T-helper 17 cell (primary cell): ENCODE measurements around the gene FSTL1. TPM values are rescaled to one million over a fixed set of nuclear protein-coding genes. Genes with fewer than 3 reads are reported as not detected.
A peak's percentile ranks its signal among the peaks of the same experiment; 100 is the strongest.

Experiments used
- ATAC-seq: fragments of 150-1000 bp; cut with Tn5 transposase; 2 replicates; pipeline ENCODE4 v1.10.0; 2021; ENCODE audit warnings: mild to moderate bottlenecking, moderate library complexity
- DNase-seq, 3 donors: peaks; one replicate each; pipeline versions ENCODE4 v3.0.0 to v3.0.0-alpha.2; 2020 to 2021
- H3K9me3 ChIP-seq: one replicate; pipeline ENCODE4 v1.7.0; 2013; ENCODE audit warnings: low read length, mild to moderate bottlenecking; ENCODE audit not compliant: control insufficient read depth, poor library complexity, severe bottlenecking
- H3K27ac Mint-ChIP-seq: one replicate; pipeline ENCODE4 v1.8.0; 2022; ENCODE audit warnings: mild to moderate bottlenecking, moderate library complexity, mixed read lengths
- H3K27me3 Mint-ChIP-seq: one replicate; pipeline ENCODE4 v1.8.0; 2022; ENCODE audit warnings: mixed read lengths
- H3K36me3 Mint-ChIP-seq: one replicate; pipeline ENCODE4 v1.8.0; 2022; ENCODE audit warnings: low read depth, mixed read lengths
- H3K4me1 Mint-ChIP-seq: one replicate; pipeline ENCODE4 v1.8.0; 2022; ENCODE audit warnings: mild to moderate bottlenecking, mixed read lengths
- H3K4me3 Mint-ChIP-seq: one replicate; pipeline ENCODE4 v1.8.0; 2022; ENCODE audit warnings: mild to moderate bottlenecking, moderate library complexity, mixed read lengths
- total RNA-seq, 4 donors: library from RNA in 2 of 4; stranded (reverse) in 2 of 4; gene quantifications; one replicate each; pipeline ENCODE4 v1.2.3 and lab custom pipeline; 2022 to 2026

Gene FSTL1
- total RNA-seq, 2 donors from 2014 or later, result 1.1 to 17.4 TPM

DNA sequence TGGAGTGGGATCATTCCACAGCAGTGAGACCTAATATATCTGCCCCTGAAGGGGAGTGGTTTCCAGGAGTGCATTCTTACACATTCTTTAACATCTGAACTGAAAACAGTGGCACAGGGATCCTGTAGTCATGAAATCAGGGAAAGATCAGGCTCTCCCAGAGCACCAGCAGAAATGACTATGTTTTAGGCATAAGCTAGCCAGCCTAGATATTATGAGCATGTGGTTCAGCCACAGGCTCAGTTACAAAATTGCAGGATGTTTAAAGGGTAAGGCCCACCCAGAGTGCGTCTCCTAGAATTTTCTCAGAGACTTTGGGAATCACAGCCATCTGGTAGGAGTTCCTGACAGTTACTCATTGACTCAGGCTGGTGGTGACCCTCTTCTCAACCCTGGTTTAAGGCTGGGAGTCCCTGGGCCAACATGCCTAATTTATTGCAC lies 20.9 kb downstream of the FSTL1 start:
- H3K4me1 Mint-ChIP-seq, result no peaks in the 10 kb centered on the region
- no peak overlapping the region for H3K27ac Mint-ChIP-seq
- H3K27me3 Mint-ChIP-seq, result peaks cover 64% of the 10 kb centered on the region
- H3K9me3 ChIP-seq, result no peaks in the 10 kb centered on the region
- ATAC-seq (no peak), DNase-seq (no peak)
- no peak overlapping the region for H3K4me3 Mint-ChIP-seq
- H3K36me3 Mint-ChIP-seq, result no peaks in the 10 kb centered on the region

DNA sequence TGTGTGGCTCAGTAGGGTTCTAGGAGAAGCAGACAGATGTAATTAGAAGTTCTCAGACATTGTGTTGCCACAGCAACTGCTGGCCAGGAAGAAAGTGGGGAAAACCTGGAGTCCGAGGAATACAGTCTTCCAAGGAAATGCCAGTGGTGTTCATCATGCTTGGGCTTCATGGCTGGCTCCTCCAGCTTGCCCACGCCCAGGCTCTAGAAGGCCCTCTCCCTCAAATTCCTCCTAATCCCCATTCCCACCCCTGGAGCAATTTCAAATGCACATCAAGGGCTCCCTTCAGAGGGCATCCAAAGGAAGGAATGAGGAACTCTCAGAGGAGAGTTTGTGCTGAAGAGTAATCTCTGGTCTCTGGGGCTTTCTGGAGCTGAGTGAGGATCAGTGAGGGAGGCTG lies 21.9 kb downstream of the FSTL1 start:
- no peaks in the 10 kb centered on the region for H3K9me3 ChIP-seq
- Mint-ChIP-seq H3K36me3 (no peaks in the 10 kb centered on the region), H3K27ac (no peak overlapping the region), H3K27me3 (peaks cover 64% of the 10 kb centered on the region), H3K4me1 (peaks cover 5% of the 10 kb centered on the region), H3K4me3 (no peak overlapping the region)
- ATAC-seq (no peak), DNase-seq (no peak)

DNA sequence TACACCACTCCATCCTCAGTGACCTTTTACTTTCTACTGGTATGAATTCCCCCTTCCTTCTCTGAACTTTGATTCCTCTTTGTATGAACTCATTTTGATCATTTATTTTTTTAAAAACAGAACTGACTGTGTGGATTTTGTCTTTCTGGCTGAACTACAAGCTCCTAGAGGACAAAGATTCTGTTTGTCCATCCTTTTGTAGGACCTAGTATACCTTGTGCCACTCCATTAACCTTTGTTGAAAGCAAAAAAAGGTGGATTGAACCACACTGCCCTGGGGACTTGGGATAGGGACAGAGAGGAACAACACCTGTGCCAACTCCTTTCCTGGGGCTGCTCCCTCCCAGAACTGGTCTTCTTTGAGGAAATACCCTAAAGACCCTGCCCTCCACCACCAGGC lies 23.6 kb downstream of the FSTL1 start:
- Mint-ChIP-seq H3K27me3 (peaks cover 49% of the 10 kb centered on the region), H3K27ac (no peak overlapping the region), H3K4me1 (peaks cover 6% of the 10 kb centered on the region), H3K4me3 (no peak overlapping the region), H3K36me3 (no peaks in the 10 kb centered on the region)
- H3K9me3 ChIP-seq, result no peaks in the 10 kb centered on the region
- no peak for ATAC-seq
- DNase-seq, result no peak

DNA sequence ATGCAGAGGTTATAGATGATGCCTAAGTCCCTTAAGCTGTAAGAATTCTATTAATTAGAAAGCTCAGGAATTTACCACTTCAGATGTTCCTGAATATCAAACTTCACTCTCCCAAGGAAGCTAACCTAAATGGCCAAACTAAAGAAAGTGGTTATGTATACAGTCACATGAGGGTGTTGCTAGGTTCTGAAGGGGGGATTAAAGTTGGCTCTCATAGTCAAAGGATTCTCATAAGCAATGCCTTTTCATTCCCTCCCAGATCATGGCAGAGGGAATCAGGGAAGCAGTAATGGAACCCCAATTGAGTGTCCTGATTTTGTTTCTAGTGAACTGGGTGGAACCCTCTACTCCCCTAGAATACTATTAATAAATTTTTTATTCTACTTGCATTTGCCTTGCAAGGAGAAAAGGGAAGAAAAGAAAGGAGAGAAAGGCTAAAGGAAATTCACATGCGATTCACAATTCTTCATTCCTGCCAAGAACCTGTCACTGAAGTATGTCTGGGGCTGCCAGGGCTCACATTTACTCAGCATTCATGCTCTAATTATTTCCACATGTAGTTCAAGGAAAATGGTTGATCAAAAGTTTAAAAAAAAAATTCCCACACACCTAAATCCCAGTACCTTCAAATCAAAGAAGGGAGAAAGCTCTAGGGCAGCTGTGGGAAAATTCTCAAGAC lies 25.1 kb downstream of the FSTL1 start:
- Mint-ChIP-seq H3K36me3 (no peaks in the 10 kb centered on the region), H3K27ac (no peak overlapping the region), H3K4me3 (no peak overlapping the region), H3K4me1 (peaks cover 6% of the 10 kb centered on the region), H3K27me3 (peaks cover 45% of the 10 kb centered on the region)
- ATAC-seq (no peak), DNase-seq (no peak)
- H3K9me3 ChIP-seq, result no peaks in the 10 kb centered on the region

DNA sequence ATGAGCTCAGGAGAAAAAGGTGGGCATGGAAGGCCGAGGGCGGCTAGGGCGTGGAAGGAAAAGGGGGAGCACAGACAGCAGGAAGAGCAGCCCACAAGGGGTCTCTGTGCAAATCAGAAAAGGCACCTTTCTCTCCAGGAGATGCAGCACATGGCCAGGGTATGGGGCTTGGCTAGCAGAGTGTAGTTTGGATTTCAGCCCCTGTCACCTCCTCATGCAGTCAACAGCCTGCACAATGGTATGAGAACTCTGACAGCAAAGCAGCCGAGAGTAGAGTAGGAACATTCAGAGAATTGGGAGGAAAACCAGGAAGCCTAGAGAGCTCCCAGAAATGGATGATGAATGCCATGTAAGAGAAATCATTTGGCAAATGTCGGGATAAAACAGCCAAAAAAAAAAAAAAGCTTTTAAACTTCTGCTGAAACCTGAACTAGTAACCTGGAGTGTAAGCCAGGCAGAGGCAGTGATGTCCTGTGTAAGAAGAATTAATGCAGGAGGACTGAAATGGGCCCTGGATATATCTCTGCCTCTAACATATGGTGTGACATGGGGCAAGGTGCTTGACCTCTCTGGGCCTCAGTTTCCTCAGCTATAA lies 25.7 kb downstream of the FSTL1 start:
- ATAC-seq, result no peak
- no peak overlapping the region for H3K27ac Mint-ChIP-seq
- no peaks in the 10 kb centered on the region for H3K9me3 ChIP-seq

DNA sequence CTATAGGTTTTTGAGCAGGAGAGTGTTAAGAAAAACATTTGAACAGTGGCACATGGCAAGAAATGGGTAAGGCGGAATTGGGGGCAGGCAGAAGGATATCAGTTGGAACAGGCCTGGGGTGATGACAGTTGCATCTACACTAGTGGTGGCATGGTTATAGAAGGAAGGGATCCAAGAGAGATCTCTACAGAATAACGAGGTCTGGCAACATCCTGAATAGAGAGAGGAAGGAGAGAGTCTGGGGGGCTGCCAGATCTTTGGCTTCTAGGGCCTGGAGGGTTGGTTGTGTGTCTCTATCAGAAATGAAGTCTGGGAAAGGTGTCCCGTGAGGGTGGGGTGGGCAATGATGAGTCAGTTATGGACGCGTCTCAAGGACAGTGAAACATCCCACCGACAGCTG lies 26.3 kb downstream of the FSTL1 start:
- H3K4me3 Mint-ChIP-seq, result no peak overlapping the region
- peaks cover 37% of the 10 kb centered on the region for H3K27me3 Mint-ChIP-seq
- no peak for ATAC-seq
- peaks cover 6% of the 10 kb centered on the region for H3K4me1 Mint-ChIP-seq
- H3K36me3 Mint-ChIP-seq, result no peaks in the 10 kb centered on the region
- no peak overlapping the region for H3K27ac Mint-ChIP-seq
- no peak for DNase-seq
- H3K9me3 ChIP-seq, result no peaks in the 10 kb centered on the region

More for the DNA sequence above, 25.7 kb downstream of the FSTL1 start:
- no peak for DNase-seq
- no peak overlapping the region for H3K4me3 Mint-ChIP-seq
- H3K27me3 Mint-ChIP-seq, result peaks cover 38% of the 10 kb centered on the region
- H3K4me1 Mint-ChIP-seq, result peaks cover 6% of the 10 kb centered on the region
- H3K36me3 Mint-ChIP-seq, result no peaks in the 10 kb centered on the region

DNA sequence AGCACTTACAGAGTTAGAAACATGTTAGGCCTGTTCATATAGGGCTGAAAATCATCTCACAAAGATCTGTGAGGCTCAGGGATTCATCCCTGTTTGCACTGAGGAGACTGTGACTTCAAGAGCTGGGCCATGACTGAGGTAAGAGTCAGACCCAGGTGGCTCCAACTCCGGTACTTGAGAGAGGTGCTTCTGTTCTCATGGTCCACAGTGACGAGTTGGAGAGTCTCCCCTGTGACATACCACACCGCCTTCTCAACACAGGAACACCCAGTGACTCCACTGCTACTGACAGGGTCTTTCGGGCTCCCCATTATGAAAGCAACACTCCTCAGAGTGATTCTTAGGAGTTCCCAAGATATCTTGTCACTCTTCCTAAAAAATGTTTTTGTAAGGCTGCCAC lies 27.4 kb downstream of the FSTL1 start:
- H3K9me3 ChIP-seq, result no peaks in the 10 kb centered on the region
- Mint-ChIP-seq H3K4me1 (peaks cover 11% of the 10 kb centered on the region), H3K4me3 (no peak overlapping the region), H3K36me3 (no peaks in the 10 kb centered on the region), H3K27me3 (peaks cover 48% of the 10 kb centered on the region), H3K27ac (no peak overlapping the region)
- DNase-seq (no peak), ATAC-seq (no peak)

DNA sequence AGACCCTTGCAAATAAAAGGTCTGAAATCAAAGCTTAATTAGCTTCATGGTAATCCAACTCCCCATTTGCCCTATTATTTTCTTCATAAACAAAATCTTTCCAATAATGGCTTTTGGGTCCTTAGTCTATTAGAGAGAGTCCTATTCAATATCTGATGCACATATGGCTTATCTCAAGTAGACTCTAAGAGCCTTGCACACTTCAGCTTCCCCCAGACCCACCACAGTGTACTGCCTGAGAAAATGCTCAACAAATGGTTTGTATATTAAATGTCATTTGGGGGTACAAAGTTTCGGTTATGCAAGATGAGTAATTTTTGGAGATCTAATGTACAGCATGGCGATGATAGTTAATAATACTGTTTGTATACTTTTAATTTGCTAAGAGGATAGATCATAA lies 28.9 kb downstream of the FSTL1 start:
- Mint-ChIP-seq H3K4me1 (peaks cover 18% of the 10 kb centered on the region), H3K4me3 (no peak overlapping the region), H3K27ac (no peak overlapping the region), H3K27me3 (peaks cover 41% of the 10 kb centered on the region), H3K36me3 (no peaks in the 10 kb centered on the region)
- ATAC-seq (no peak), DNase-seq (no peak)
- H3K9me3 ChIP-seq, result no peaks in the 10 kb centered on the region

DNA sequence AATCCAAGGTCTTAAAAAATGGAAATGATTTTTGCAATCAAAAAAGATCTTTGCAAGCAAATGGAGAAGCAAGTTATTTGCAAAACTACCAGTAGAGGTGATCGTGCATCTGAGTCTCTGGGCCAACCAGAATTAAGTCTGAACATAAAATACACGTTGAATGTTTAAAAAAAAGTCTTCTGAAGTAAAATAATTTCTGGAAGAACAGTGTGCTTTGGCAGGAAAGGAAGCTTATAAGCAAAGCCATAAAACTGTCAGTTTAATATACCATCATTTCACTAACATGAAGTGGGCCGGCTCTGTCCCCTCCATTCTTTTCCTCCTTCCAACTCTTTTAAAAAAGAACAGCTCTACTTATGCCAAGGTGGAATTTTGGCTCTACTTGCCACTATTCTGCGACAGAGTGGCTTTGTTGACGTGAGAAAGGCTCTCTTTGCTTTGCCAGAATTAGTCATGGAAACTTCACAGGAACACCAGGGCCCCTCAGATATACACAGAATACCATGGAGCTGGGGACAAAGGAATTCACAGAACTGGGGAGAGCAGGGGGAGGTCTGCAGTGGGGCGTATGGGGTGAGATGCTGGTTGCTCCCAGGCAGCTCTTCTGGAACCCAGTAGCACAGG lies 29.8 kb downstream of the FSTL1 start:
- H3K27me3 Mint-ChIP-seq, result peaks cover 37% of the 10 kb centered on the region
- H3K9me3 ChIP-seq, result no peaks in the 10 kb centered on the region
- no peaks in the 10 kb centered on the region for H3K36me3 Mint-ChIP-seq
- H3K4me3 Mint-ChIP-seq, result no peak overlapping the region
- H3K27ac Mint-ChIP-seq, result no peak overlapping the region
- DNase-seq, result no peak
- no peak for ATAC-seq
- peaks cover 22% of the 10 kb centered on the region for H3K4me1 Mint-ChIP-seq

DNA sequence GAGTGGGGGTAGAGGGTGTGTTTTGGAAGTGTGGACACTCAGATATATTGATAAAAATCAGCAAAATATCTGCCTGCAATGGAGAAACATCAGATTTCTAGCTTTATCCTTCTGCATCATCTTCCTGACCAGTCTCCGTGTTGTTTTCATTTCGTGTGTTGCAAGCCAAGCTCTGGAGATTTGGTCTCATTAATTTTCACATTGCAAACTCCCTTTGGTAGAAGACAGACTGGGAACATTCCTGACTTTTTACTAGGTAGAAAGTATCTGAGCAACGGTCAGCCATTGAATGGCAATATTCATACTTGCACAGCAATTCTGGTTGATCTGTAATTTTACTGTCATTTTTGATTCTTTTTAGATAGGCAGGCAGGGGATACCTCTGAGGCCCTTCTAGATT lies 30.4 kb downstream of the FSTL1 start:
- Mint-ChIP-seq H3K36me3 (no peaks in the 10 kb centered on the region), H3K27ac (no peak overlapping the region)

DNA sequence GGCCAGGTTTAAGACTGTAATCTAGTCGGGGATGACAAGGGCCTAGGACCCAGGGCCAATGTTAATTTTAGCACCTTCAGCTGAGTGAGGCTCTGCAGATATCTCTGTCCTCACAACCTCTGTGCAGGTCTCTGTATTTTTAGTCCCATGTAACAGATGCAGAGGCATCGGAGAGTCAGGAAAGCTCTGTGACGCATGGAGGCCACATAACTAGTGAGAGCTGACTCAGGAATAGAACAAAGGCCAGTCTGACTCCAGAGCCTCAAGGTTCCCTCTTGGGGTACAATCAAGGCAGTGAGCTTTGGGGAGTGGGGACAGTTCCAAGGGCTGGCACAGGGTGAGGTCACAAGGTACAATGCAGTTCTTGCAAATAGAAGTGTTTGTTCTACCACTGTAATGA lies 31.0 kb downstream of the FSTL1 start:
- Mint-ChIP-seq H3K27ac (no peak overlapping the region), H3K36me3 (no peaks in the 10 kb centered on the region), H3K4me3 (no peak overlapping the region), H3K27me3 (peaks cover 35% of the 10 kb centered on the region), H3K4me1 (peaks cover 22% of the 10 kb centered on the region)
- no peaks in the 10 kb centered on the region for H3K9me3 ChIP-seq
- ATAC-seq (no peak), DNase-seq (no peak)

More for the DNA sequence above, 30.4 kb downstream of the FSTL1 start:
- ATAC-seq, result no peak
- no peaks in the 10 kb centered on the region for H3K9me3 ChIP-seq
- no peak overlapping the region for H3K4me3 Mint-ChIP-seq
- peaks cover 22% of the 10 kb centered on the region for H3K4me1 Mint-ChIP-seq
- no peak for DNase-seq
- peaks cover 41% of the 10 kb centered on the region for H3K27me3 Mint-ChIP-seq

DNA sequence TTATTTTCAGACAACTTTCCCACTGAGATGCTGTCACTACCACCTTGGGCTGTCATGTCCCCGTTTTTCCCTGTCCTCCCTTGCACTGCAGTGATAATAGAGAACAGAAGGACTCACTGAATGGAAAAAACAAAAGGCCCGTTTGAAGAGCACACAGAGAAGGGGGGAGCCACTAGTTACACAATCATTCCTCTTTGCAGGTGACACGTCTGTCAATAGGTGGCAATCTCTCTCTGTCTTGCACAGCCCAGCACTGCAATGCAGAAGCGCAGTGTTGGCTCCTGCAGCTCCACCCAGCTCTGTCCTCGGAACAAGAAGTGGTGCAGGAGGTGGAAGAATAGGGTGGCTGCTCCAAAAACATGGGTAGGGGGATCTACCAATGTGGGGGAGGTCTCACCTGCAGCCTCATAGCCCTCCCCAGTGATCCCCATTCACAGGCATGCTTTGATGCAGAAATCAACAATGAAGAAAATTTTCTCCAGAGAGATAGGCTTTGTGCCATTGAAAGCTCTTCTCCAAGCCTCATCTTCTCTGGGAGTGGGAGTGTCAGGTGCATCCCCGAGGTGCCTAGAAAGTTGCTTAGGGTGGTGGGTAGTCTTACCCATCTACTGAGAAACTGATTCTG lies 31.8 kb downstream of the FSTL1 start:
- Mint-ChIP-seq H3K27ac (no peak overlapping the region), H3K27me3 (peaks cover 27% of the 10 kb centered on the region), H3K36me3 (no peaks in the 10 kb centered on the region), H3K4me1 (peaks cover 18% of the 10 kb centered on the region), H3K4me3 (peak overlapping the region; percentile 19)
- no peak for DNase-seq
- no peaks in the 10 kb centered on the region for H3K9me3 ChIP-seq
- ATAC-seq, result peak; percentile 53

DNA sequence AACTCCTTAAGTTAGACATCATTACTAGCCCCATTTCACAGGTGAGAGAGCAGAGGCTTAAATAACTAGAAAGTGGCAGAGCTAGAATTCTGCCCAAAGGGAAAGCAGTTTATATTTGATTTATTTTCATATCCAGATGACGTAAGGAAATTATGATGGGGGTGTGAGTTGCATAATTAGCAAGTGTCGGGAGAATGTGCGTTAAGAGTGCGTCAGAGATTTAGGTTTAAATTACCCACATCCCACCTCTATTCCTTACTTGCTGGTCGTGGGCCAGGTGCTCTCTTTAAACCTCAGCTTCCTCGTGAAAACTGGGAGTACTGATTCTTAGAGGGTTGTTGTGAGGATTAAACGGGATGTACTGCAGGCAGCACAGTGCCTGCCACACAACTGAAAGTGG lies 32.3 kb downstream of the FSTL1 start:
- H3K4me1 Mint-ChIP-seq, result peaks cover 17% of the 10 kb centered on the region
- H3K4me3 Mint-ChIP-seq, result peak overlapping the region; percentile 9
- no peak for DNase-seq
- H3K27me3 Mint-ChIP-seq, result peaks cover 24% of the 10 kb centered on the region
- no peaks in the 10 kb centered on the region for H3K9me3 ChIP-seq
- ATAC-seq, result no peak
- no peak overlapping the region for H3K27ac Mint-ChIP-seq
- no peaks in the 10 kb centered on the region for H3K36me3 Mint-ChIP-seq
